Mucosa of rectum (tissue), 2 donors: ENCODE data around the gene LHX6.

Source experiments
- H3K27ac ChIP-seq, 2 donors: one replicate each; pipeline ENCODE4 v1.7.0; 2013; ENCODE audit warnings: inconsistent platforms in 2 of 2, low read depth in 2 of 2, low read length in 2 of 2
- H3K27me3 ChIP-seq, 2 donors: one replicate each; pipeline ENCODE4 v1.7.0; 2013; ENCODE audit warnings: low read length in 2 of 2; ENCODE audit not compliant: control insufficient read depth in 2 of 2, insufficient read depth in 2 of 2
- H3K36me3 ChIP-seq, 2 donors: one replicate each; pipeline ENCODE4 v1.7.0; 2013; ENCODE audit warnings: low read length in 2 of 2; ENCODE audit not compliant: control insufficient read depth in 2 of 2, insufficient read depth in 2 of 2
- H3K4me1 ChIP-seq, 2 donors: one replicate each; pipeline ENCODE4 v1.7.0; 2013; ENCODE audit warnings: low read length in 2 of 2, mild to moderate bottlenecking in 1 of 2; ENCODE audit not compliant: control insufficient read depth in 2 of 2, insufficient read depth in 2 of 2
- H3K4me3 ChIP-seq, 2 donors: one replicate each; pipeline ENCODE4 v1.7.0; 2013; ENCODE audit warnings: low read length in 2 of 2
- H3K9ac ChIP-seq, 2 donors: one replicate each; pipeline ENCODE4 v1.7.0; 2013; ENCODE audit warnings: low read length in 2 of 2, low read depth in 1 of 2, mild to moderate bottlenecking in 1 of 2
- H3K9me3 ChIP-seq, 2 donors: one replicate each; pipeline ENCODE4 v1.7.0; 2013; ENCODE audit warnings: low read length in 2 of 2; ENCODE audit not compliant: control insufficient read depth in 2 of 2
- donor health status: healthy.
- donor health status: Normal muscosa, but diverticular disease.

LHX6 gene

GRCh38 chr9:122158202-122158601 is 70.6 kb downstream of the LHX6 start:
- H3K9ac ChIP-seq = no peak overlapping the region
- H3K36me3 ChIP-seq = no peaks in the 10 kb centered on the region
- H3K27me3 ChIP-seq = no peaks in the 10 kb centered on the region
- H3K4me1 ChIP-seq = peaks cover 4 to 11% of the 10 kb centered on the region in 2 donors
- H3K27ac ChIP-seq = no peak overlapping the region
- no peaks in the 10 kb centered on the region for H3K9me3 ChIP-seq
- H3K4me3 ChIP-seq = peak overlapping the region in 1 of 2 donors; percentile 48

GRCh38 chr9:122155796-122156195 is 73.0 kb downstream of the LHX6 start:
- no peak overlapping the region for H3K9ac ChIP-seq
- H3K27me3 ChIP-seq = no peaks in the 10 kb centered on the region
- no peak overlapping the region for H3K27ac ChIP-seq
- no peak overlapping the region for H3K4me3 ChIP-seq
- H3K9me3 ChIP-seq = no peaks in the 10 kb centered on the region
- H3K36me3 ChIP-seq = peaks cover 10 to 14% of the 10 kb centered on the region in 2 donors
- H3K4me1 ChIP-seq = peaks cover 4 to 11% of the 10 kb centered on the region in 2 donors
